Fibroblast of skin of left quadriceps (primary cell): ENCODE results near the gene SLC12A3.
"Not testable (repeated sequence)": the region's sequence is repeated elsewhere in the genome, so short reads cannot be mapped to it uniquely, and the experiment has no call there.

Experiments
- DNase-seq, 2 experiments: peaks; one replicate each; pipeline ENCODE4 v3.0.0-alpha.2; 2013; ENCODE audit warnings: low read depth in 2 of 2

Gene SLC12A3

DNA sequence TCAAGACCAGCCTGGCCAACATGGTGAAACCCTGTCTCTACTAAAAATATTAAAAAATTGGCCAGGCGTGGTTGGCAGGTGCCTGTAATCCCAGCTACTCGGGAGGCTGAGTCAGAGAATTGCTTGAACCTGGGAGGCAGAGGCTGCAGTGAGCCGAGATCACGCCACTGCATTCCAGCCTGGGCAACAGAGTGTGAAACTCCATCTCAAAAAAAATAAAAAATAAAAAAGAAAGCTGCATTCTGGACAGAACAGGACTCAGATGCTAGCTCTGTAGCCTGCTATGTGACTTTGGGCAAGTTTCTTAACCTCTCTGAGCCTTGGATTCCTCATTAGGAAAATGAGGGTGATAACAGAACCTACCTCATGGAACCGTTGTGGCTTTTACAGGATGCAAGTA, 3.8 kb downstream of the SLC12A3 start:
- DNase-seq = not testable (repeated sequence)

DNA sequence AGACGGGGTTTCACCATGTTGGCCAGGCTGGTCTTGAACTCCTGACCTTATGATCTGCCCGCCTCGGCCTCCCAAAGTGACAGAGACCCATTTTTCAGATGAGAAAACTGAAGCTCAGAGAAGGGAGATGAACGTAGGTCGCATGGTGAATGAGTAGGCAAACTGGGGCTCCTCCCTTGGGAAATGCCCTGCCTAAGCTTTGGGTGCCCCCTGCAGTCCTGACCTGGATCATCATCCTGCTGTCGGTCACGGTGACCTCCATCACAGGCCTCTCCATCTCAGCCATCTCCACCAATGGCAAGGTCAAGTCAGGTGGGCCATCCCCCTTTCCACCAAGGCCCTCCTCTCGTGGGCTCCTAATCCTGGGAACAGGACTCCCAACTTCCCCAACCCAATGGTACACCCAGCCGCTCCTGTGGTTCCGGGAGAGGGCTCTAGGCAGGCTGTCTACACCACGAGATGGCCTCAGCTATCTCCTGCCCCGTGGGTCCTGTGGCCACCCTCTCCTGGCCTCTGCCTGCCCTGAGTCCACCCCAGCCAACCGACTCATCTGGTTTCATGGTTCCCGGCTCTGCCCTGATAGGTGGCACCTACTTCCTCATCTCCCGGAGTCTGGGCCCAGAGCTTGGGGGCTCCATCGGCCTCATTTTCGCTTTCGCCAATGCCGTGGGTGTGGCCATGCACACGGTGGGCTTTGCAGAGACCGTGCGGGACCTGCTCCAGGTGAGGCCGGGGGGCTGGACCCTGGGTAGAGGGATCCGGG, 4.7 kb downstream of the SLC12A3 start:
- DNase-seq = no peak

- DNase-seq = no peak
Observed at GRCh38 chr16:56870276-56870888, 5.4 kb downstream of the SLC12A3 start.

- no peak for DNase-seq
Observed at GRCh38 chr16:56871172-56871593, 6.2 kb downstream of the SLC12A3 start.

DNA sequence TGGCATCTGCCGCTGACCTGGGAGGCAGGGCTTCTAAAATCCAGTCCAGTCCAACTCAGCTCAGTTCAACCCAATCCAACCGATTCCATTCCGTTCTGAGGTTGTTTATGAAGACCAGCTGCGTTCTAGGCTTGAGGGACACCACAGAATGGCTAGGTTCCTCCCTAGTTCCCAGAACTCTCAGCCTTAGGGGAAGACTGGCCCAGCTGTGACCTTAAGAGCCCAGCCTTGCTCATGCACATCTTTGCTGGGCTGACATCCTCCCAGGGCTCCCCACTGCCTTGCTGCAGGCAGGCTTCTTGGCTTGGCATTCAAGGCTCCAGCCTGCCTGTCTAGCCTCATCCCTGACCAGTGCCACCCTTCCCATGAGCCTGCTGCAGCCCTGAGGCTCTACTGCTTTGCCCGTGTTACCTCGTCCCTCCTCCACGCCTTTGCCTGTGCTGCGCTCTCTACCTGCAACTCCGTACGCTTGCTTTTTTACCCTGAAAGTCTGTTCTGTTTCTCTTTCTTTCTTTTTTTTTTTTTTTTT, 7.9 kb downstream of the SLC12A3 start:
- no peak for DNase-seq

DNA sequence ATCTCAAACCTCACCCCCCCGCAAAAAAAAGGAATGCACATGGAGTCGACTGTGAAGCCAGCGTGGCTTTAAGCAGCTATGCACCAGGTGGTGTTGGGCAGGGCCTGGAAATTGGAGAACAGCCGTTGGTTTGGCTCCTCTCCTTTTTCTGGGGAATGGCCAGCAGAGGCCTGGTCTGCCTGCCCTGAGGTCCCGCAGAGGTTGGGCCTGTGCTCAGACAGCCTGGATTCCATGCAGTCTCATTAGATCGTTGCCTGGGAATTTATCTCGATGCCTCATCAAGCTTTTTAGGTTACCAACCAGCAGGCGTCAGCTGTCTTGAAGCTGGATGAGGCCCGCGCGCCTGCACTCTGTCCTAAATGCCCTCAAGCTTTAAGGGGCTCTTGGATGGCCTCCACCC, 9.8 kb downstream of the SLC12A3 start:
- DNase-seq = no peak

GRCh38 chr16:56876048-56876447, 11.0 kb downstream of the SLC12A3 start:
- no peak for DNase-seq

- no peak for DNase-seq
Observed at GRCh38 chr16:56877486-56878182, 12.6 kb downstream of the SLC12A3 start.

DNA sequence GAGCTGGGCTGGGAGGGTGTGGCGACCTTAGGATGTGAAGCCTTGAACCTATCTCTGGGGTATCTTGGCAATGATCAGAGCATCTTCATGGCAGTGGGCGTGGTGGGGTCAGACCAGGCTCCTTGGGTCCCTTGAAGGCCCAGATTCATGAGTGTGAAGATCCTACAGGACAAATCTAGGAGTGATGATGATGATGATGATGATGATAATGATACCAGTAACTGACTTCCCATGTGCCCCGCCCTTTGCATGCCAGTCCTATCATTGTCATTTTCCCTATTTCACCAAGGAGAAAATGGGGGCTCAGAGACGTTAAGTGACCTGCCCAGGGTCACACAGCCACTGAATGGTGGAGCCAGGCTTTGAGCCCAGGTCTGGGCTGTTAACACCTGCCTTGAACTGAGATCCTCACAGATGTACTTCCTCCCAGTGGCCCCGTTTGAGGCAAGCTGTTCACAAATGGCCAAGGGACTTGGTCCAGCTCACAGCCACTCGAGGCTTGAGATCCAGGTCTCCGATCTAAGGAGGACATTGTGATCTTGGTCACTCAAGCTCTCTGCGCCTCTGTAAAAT, 13.4 kb downstream of the SLC12A3 start:
- no peak for DNase-seq

- DNase-seq = no peak
Observed at GRCh38 chr16:56879276-56879675, 14.3 kb downstream of the SLC12A3 start.

DNA sequence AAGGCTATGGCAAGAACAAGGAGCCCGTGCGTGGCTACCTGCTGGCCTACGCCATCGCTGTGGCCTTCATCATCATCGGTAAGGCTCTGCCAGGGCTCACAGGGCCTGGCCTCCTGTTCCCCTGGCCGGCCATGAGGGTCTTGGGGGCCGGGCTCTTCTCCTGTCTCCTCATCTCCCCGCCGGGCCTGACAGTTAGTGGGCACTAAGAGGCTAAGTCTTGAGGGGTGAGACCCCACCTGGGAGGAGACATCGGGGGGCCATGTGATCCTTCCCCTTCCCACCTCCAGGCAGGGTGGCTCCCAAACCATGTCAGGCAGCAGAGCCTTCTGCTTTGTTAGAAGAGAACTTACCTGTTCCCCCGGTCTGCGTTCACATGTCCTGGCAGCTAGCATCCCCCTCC, 15.2 kb downstream of the SLC12A3 start:
- no peak for DNase-seq

DNA sequence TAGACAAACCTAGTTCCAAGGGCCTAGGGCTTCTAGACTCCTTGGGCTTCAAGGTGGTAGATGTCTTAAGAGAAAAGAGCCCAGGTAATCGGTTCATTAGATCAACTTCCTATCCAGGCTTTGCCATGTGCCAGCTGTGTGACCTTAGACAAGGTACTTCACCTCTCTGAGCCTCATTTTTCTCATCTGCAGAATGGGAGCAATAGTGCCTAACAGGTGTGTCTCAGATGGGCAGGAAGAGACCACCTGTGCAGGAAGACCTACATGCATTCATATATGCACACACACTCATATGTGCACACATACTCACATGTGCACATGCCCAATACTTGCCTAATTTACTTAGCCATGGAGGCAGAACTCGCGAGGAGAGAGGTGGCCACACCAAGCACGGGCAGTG, 15.7 kb downstream of the SLC12A3 start:
- DNase-seq = no peak

DNA sequence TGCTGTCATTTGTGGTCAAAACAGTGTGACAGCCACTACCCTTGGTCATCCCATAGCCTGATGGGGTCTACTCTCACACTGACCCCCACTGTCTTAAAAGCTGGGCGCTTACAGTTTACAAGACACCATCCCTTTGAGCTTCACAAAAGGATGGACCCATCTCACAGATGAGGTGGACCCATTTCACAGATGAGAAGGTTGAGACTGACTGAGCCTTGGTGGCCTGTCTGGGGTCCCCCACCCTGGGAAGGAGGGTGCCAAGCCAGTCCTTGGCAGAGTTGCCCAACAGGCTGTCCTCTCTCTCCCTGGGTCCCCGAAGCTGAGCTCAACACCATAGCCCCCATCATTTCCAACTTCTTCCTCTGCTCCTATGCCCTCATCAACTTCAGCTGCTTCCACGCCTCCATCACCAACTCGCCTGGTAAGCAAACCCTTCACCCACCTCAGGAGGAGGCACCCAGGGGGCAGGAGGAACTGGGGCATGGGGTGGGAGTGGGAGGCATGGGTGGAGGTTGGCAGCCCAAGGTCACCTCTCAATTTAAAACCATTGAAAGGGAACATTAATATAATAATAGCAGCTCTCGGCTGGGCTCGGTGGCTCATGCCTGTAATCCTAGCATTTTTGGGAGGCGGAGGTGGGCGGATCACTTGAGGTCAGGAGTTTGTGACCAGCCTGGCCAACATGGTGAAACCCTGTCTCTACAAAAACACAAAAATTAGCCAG, 17.2 kb downstream of the SLC12A3 start:
- DNase-seq = no peak

GRCh38 chr16:56883586-56883985, 18.6 kb downstream of the SLC12A3 start:
- no peak for DNase-seq

DNA sequence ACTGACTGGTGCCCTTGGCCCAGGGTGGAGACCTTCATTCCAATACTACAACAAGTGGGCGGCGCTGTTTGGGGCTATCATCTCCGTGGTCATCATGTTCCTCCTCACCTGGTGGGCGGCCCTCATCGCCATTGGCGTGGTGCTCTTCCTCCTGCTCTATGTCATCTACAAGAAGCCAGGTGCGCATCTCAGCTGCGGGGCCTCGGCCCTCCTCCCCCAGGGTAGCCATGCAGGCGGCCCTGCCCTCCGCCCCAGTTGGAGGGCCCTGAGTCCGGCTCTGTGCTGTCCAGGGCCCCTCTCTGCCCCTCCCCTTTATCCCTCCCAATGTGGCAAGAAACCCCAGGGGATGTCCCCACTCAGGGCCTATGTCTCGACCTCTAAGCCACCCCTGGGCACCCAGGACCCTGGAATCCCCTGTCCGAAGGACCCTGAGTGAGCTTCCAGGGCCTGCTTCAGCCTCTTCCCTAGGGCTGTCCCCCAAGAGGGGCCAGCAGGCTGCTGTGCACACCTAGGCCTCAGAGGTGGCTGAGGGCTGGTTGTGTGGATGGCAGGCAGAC, 19.1 kb downstream of the SLC12A3 start:
- no peak for DNase-seq

- not testable (repeated sequence) for DNase-seq
Observed at GRCh38 chr16:56884929-56885328, 19.9 kb downstream of the SLC12A3 start.

DNA sequence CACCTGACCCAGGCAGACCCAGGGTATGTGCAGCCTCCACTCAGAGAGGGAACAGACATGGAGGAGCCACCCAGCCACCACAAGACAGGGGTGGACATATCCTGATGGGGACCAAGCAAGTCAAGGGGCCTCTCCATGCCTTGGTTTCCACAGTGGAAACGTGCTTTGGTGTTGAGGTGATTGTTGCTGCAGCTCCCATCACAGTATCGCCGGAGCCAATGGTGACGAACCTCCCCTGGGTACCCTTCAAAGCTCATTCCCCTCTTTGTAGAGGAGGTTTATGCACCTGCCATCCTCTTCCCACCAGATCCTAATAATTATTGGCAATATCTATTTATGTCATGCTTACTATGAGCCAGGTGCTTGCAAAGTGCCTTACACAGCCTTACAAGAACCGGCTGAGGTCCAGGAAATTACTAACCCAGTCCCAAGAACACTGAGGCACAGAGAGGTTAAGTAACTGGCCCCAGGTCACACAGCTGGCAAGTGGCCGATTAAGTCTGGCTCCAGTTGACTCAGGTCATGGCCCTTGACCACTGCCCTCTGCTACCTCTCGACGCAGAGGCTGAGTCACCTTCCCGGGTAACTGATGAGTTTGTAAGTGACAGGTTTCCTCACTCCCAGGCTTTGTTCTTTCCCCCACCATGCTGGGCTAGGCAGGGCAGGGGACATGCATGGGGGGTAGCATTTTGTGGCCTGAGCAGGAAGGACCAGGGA, 20.6 kb downstream of the SLC12A3 start:
- no peak for DNase-seq

DNA sequence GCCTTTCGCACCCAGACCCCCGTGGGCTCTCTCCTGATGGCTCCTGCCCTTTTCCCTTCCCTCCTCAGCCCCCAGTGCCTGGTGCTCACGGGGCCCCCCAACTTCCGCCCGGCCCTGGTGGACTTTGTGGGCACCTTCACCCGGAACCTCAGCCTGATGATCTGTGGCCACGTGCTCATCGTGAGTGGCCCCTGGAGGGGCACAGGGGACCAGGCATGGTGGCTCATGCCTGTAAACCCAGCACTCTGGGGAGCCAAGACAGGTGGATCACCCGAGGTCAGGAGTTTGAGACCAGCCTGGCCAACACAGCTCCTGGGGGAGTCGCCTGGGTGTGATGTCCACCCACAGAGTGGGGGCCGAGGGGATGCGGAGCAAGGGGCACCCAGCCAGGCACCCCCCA, 21.3 kb downstream of the SLC12A3 start:
- no peak for DNase-seq

- no peak for DNase-seq
Observed at GRCh38 chr16:56886826-56887225, 21.8 kb downstream of the SLC12A3 start.

DNA sequence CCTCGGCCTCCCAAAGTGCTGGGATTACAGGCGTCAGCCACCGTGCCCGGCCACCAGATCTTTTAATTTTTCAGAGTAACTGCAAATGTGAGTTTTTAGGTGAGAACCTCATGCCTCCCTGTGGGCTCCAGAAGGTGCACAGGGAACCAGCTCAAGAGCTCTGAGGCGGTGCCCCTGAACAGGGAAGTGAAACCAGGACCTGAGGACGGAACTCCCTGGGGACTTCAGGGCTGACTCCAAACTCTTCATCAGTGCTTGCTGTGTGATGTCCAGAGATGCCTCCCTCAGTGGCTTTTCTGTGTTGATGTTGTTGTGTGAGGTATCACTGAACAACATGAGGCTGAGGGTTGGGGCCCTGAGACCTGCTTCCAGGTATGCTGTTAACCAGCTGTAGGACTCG, 23.8 kb downstream of the SLC12A3 start:
- no peak for DNase-seq

DNA sequence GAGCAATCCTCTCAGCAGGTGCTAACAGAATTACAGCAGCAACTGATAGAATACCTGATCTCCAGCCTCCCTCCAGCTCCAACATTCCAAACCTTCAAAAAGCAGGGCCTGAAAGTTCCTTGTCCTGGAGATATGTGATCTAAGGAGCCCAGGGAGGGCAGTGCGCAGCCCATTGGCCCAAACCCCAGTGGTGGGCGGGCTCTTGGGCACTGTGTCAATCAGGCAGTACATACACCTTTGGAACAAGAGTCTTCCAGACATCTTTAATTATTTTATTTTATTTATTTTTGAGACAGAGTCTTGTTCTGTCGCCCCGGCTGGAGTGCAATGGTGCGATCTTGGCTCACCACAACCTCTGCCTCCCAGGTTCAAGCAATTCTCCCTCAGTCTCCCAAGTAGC, 24.2 kb downstream of the SLC12A3 start:
- no peak for DNase-seq
